Lung (tissue), 12 donors: ENCODE data around the gene OR11A1. TPM values are rescaled to one million over a fixed set of nuclear protein-coding genes. Genes with fewer than 3 reads are reported as not detected.
"Not testable (repeated sequence)": the region's sequence is repeated elsewhere in the genome, so short reads cannot be mapped to it uniquely, and the experiment has no call there.

ENCODE experiments used
- ATAC-seq: fragments of 200-7000 bp; cut with Tn5 transposase; one replicate; pipeline ENCODE4 v1.9.1; 2020; ENCODE audit warnings: moderate number of reproducible peaks; ENCODE audit not compliant: insufficient read depth, low FRiP score
- DNase-seq, 3 donors: peaks; one replicate each; pipeline ENCODE4 v3.0.0-alpha.2; 2013 to 2017
- H3K27ac ChIP-seq, 2 donors: one replicate each; pipeline ENCODE4 v1.5.1; 2013; ENCODE audit warnings: mild to moderate bottlenecking in 2 of 2, moderate library complexity in 2 of 2, control low read depth in 1 of 2, inconsistent platforms in 1 of 2, low read depth in 1 of 2, low read length in 1 of 2
- H3K27me3 ChIP-seq, 3 donors: one replicate each; pipeline ENCODE4 v1.5.1; 2013; ENCODE audit warnings: low read length in 2 of 3; ENCODE audit not compliant: control insufficient read depth in 3 of 3, insufficient read depth in 3 of 3
- H3K36me3 ChIP-seq, 4 donors: one replicate each; pipeline ENCODE4 v1.5.1; 2013; ENCODE audit warnings: low read length in 4 of 4, mild to moderate bottlenecking in 1 of 4, moderate library complexity in 1 of 4; ENCODE audit not compliant: control insufficient read depth in 4 of 4, insufficient read depth in 4 of 4
- H3K4me1 ChIP-seq, 5 donors: one replicate each; pipeline ENCODE4 v1.5.1; 2013; ENCODE audit warnings: low read length in 5 of 5, mild to moderate bottlenecking in 2 of 5, moderate library complexity in 1 of 5; ENCODE audit not compliant: control insufficient read depth in 5 of 5, insufficient read depth in 5 of 5
- H3K4me3 ChIP-seq: one replicate; pipeline ENCODE4 v1.5.1; 2013; ENCODE audit warnings: mild to moderate bottlenecking, control low read depth, moderate library complexity
- H3K9ac ChIP-seq, 2 donors: one replicate each; pipeline ENCODE4 v1.5.1; 2013; ENCODE audit warnings: low read length in 2 of 2, control low read depth in 1 of 2; ENCODE audit not compliant: insufficient read depth in 1 of 2
- H3K9me3 ChIP-seq, 4 donors: one replicate each; pipeline ENCODE4 v1.5.1; 2013; ENCODE audit warnings: low read length in 3 of 4, mild to moderate bottlenecking in 1 of 4, moderate library complexity in 1 of 4; ENCODE audit not compliant: control insufficient read depth in 4 of 4, insufficient read depth in 3 of 4
- CTCF ChIP-seq: IDR thresholded peaks from 2 replicates; pipeline ENCODE4 v1.5.1; 2012; ENCODE audit warnings: mild to moderate bottlenecking; ENCODE audit errors: control extremely low read depth, extremely low read depth
- WGBS, 2 donors: extraction: QIAGEN DNeasy Blood & Tissue Kit; methylation state at CpG; one replicate each; pipeline ENCODE4 v1.1.7; 2013; 5-methylcytosine and 5-hydroxymethylcytosine counted together
- polyA plus RNA-seq, 2 donors: library from polyadenylated mRNA; stranded (reverse); fragments of 200-250 nt; gene quantifications; one replicate each; pipeline ENCODE4 v1.2.1, GENCODE V29; 2013
- total RNA-seq, 2 donors: library from RNA; depleted of rRNA in 1 of 2; stranded (reverse); fragments of >200 nt in 1 of 2; gene quantifications; one replicate each; pipeline ENCODE4 v1.2.1, GENCODE V29; 2014 to 2021
- donor health status: control.
- donor health status: control.
- donor health status: Bipolar disorder and iron deficiency.
- donor health status: healthy.
- donor health status: DM: yes; HTN: yes; CAD: no.

Gene OR11A1
- total and polyA plus RNA-seq, 4 donors = not detected

GRCh38 chr6:29461021-29461814 is 4.3 kb upstream of the OR11A1 start:
- H3K9ac ChIP-seq = no peak overlapping the region
- no peak for TF ChIP-seq CTCF
- no peak for DNase-seq
- WGBS, 2 donors = 78 to 82% methylated on average over 5 of the region's 5 CpGs
- no peak overlapping the region for H3K27ac ChIP-seq
- no peak for ATAC-seq
- no peak overlapping the region for H3K4me3 ChIP-seq
- H3K27me3 ChIP-seq = peaks cover 0 to 3% (median 0%) of the 10 kb centered on the region in 3 donors
- H3K4me1 ChIP-seq = no peaks in the 10 kb centered on the region
- H3K36me3 ChIP-seq = no peaks in the 10 kb centered on the region
- H3K9me3 ChIP-seq = no peaks in the 10 kb centered on the region

GRCh38 chr6:29451471-29452193 is 5.2 kb downstream of the OR11A1 start:
- H3K36me3 ChIP-seq = no peaks in the 10 kb centered on the region
- no peak for TF ChIP-seq CTCF
- H3K4me3 ChIP-seq = no peak overlapping the region
- no peaks in the 10 kb centered on the region for H3K27me3 ChIP-seq
- no peaks in the 10 kb centered on the region for H3K4me1 ChIP-seq
- no peak overlapping the region for H3K9ac ChIP-seq
- ATAC-seq = no peak
- no peak for DNase-seq
- H3K27ac ChIP-seq = no peak overlapping the region
- WGBS, 2 donors = 81 to 85% methylated on average over 3 of the region's 3 CpGs
- H3K9me3 ChIP-seq = peaks cover 0 to 1% (median 0%) of the 10 kb centered on the region in 4 donors

GRCh38 chr6:29447670-29448069 is 9.2 kb downstream of the OR11A1 start:
- Histone ChIP-seq H3K9me3 (peaks cover 0 to 4% (median 0%) of the 10 kb centered on the region in 4 donors), H3K36me3 (no peaks in the 10 kb centered on the region), H3K27ac (no peak overlapping the region), H3K27me3 (no peaks in the 10 kb centered on the region), H3K9ac (no peak overlapping the region), H3K4me3 (no peak overlapping the region), H3K4me1 (no peaks in the 10 kb centered on the region)
- no peak for TF ChIP-seq CTCF
- WGBS, 2 donors = 74 to 88% methylated on average over 1 of the region's 1 CpG
- ATAC-seq (no peak), DNase-seq (no peak)

- not testable (repeated sequence) for H3K27ac ChIP-seq, H3K4me1 ChIP-seq, H3K36me3 ChIP-seq, H3K9me3 ChIP-seq, DNase-seq, ATAC-seq, H3K4me3 ChIP-seq, H3K9ac ChIP-seq, H3K27me3 ChIP-seq
- 75 to 91% methylated on average over 1 of the region's 1 CpG for WGBS, 2 donors
These were observed 12.8 kb downstream of the OR11A1 start for GRCh38 chr6:29444031-29444430.
